Frontal cortex (tissue), 4 donors: ENCODE results near the gene LBX1. TPM values are rescaled to one million over a fixed set of nuclear protein-coding genes. Genes with fewer than 3 reads are reported as not detected.

Source experiments
- DNase-seq, 2 donors: peaks; one replicate each; pipeline ENCODE4 v3.0.0; 2012; ENCODE audit warnings: low spot score in 2 of 2
- FAIRE-seq: peaks from 2 replicates; lab custom pipeline; 2012; peaks lifted over from hg19 to GRCh38; lab: Jason Lieb, UNC
- total RNA-seq: library from RNA; depleted of rRNA; stranded (reverse); fragments of >200 nt; gene quantifications from one replicate; pipeline ENCODE4 v1.2.3, GENCODE V29; 2014
- donor health status: control.
- donor health status: control.
- donor health status: control.

Gene LBX1
- total RNA-seq, 1 donor from 2014 or later: not detected

- DNase-seq (no peak), FAIRE-seq (no peak)
Observed at GRCh38 chr10:101246639-101247038, 17.4 kb upstream of the LBX1 start.

- no peak for FAIRE-seq
- DNase-seq: no peak
Observed at GRCh38 chr10:101244321-101245050, 15.2 kb upstream of the LBX1 start.

GRCh38 chr10:101241840-101242707, 12.8 kb upstream of the LBX1 start:
- DNase-seq (peak in 1 of 2 donors; percentile 16), FAIRE-seq (no peak)

- DNase-seq: no peak
- FAIRE-seq: no peak
Observed at GRCh38 chr10:101238732-101239105, 9.5 kb upstream of the LBX1 start.

GRCh38 chr10:101237982-101238731, 8.9 kb upstream of the LBX1 start:
- FAIRE-seq: no peak
- DNase-seq: peak in 1 of 2 donors; percentile 31

- FAIRE-seq (no peak), DNase-seq (peak in 1 of 2 donors; percentile 32)
Observed at GRCh38 chr10:101237081-101237981, 8.1 kb upstream of the LBX1 start.

DNA sequence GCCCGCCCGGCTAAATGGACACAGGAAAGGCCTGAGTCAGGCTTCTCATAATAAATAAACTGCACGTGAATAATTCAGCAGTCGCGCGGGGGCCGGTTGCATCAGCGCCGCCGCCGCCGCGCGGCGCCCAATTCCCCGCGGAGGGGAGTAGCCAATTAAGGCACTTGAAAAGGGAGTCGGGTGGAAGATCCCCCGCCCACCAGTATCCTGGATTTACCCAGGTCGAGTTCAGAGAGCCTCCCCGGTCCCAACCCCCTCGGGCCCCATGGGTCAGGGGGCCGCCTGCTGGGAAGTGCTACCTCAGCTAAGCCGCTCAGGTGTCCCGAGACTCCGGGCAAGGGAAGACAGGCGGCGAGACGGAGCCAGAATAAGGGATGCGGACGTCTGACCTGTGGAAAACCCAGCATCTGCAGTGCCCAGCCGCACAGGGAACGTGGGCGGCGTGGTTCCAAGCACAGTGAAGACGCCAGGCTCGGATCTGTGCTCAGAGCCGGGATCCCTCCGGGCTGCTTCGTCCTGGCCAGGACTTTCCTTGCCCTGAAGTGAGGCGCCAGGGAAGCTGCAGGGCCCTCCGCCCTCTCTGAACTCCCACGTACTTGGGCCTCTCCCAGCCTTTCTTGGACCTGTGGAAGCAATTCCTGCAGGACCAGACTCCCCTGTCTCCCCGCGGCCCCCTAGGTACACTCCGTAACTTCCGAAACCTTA, 7.3 kb upstream of the LBX1 start:
- DNase-seq (peak in 1 of 2 donors; percentile 30), FAIRE-seq (no peak)

- FAIRE-seq (no peak), DNase-seq (no peak)
Observed at GRCh38 chr10:101235766-101236165, 6.5 kb upstream of the LBX1 start.

GRCh38 chr10:101234333-101234732, 5.1 kb upstream of the LBX1 start:
- DNase-seq (peak in 1 of 2 donors; percentile 32), FAIRE-seq (no peak)

DNA sequence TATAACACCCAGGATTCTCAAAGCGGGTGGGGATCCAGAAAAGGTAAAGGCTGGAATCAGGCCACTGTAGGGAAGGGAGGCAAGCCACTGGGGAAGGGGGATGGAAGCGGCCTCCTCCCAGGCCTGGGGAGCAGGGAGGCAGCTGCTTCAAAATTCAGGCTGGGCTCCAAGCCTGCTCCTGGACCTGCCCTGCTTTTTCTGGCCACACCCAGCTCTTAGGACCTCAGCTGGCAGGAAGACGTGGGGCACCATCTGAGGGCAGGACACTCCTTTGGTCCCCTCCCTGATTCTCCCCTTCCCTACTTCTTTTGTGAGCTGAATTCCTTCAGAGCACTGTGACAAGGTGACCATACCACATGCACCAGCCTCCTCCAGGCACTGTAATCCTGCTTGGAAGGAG, 4.6 kb upstream of the LBX1 start:
- DNase-seq: no peak
- FAIRE-seq: no peak

DNA sequence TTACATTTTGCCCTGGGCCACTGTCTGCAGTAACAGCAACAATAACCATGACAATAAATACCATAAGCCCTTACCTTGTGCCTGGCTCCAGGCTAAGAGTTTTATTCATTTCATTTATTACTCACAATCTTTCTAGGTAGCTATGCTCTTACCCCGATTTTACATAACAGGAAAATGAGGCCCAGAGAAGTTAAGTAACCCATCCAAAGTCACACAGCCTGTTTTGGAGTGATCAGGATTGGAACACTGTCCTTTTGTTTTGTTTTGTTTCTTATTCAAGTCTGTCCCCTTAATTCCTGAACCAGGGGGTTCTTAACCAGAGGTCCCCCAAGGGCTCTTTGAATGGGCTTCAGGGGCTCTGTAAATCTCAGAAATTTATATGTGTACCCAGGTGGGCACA, 4.2 kb upstream of the LBX1 start:
- DNase-seq: no peak
- FAIRE-seq: no peak

DNA sequence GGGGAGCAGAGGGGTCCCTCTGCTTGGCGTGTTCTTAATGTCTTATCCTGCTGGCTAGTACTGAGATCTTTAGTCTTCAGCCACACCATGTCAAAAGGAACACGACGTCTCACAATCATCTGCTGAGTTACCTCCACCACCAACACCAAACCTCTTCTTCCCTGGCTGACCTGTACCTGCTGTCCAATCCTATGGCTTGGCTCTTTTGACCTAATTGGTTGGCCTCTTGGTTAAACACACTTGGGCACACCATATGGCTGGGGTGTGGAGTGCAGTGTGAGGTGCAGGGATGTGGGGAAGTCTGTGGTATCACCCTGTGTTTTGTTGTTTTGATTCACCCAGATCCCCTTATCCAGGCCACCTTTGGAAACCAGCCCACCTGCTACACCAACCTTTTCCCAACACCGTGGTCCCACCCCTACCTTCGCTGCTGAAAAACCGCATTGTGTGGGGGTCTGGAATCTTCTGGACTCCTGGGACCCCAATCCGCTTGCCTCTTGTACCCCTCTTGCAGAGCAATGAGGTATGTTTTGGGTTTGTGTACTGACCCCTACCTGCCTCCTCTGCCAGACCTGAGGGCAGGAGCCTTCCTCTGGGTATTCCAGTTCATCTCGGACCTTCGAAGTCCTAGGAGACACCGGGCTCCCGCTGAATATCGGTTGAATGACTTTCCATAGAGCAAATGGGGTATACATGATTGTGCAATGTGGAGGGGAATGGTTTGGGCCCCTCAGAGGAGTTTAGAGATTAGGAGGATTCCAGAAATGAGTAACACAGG, 2.8 kb upstream of the LBX1 start:
- FAIRE-seq: no peak
- DNase-seq: peak in 1 of 2 donors; percentile 22

DNA sequence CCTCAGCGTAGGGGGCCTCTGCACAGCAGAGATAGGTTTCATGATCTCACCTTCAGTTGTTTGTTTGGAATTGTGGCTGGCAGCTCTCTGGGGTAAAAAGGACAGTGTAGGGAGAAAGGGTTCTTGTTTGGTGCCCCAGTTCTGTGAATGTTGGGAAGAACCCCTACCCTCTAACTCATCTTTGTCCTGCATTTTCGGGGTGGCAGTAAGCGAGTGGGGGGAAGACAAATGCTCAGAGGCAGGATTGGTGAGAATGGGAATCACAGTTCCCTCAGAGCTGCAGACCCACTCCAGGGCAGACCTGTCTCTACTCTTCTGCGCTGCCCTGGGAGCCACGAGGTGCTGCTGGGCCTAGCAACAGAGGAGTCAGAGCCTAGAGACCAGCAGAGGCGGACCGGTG, 1.8 kb upstream of the LBX1 start:
- no peak for FAIRE-seq
- DNase-seq: peak in 1 of 2 donors; percentile 33

DNA sequence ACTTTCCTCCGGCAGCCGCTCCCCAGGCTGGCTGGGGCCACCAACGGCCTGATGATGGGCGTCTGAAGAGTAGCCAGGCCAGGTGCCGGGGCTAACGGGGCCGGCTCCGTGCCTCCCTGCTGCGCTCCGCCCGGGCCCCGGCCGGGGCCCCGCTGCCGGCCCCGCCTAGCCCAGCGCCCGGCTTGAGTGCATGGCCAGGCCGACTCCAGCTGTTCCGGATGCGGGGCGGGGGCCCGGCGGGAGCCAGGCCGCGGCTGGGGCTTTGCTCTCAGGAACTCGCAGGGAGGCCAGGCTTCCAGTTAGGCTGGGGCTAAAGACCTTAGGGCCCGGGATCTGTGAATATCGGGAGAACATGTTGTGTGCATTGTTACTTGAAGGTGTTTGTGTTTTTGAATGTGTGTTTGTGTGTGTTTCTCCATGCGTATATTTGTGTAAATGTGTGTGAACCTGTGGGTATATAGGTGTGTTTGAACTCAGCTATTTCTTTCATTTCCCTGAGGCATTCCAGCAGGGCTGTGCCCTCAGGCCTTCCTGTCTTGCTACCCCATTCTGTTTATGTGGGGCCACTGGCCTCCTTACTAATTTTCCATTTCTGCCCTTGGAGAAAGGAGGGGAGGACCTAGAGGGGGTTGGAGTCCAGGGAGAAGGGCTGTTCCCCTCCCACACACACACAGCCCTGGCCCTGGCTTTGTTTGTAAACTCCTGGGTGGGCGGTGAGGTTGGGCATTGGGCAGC, 1.1 kb upstream of the LBX1 start:
- DNase-seq: peak in 1 of 2 donors; percentile 37
- FAIRE-seq: no peak

DNA sequence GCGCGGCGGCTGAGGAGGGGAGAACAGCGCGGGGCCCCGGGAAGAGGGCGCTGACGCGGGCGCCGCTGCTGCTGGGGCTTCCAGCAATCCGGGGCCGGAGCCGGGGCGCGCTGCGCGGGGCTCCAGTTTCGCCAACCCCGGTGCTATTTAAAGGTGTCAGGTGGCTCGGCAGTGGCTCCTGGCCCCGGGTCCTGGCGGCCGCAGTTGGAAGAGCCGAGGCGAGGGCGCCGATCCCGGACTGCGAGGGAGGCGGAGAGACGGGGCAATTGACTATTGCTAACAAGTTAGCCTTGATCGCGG, 347 bp downstream of the LBX1 start:
- DNase-seq (peak in 1 of 2 donors; percentile 37), FAIRE-seq (no peak)

DNA sequence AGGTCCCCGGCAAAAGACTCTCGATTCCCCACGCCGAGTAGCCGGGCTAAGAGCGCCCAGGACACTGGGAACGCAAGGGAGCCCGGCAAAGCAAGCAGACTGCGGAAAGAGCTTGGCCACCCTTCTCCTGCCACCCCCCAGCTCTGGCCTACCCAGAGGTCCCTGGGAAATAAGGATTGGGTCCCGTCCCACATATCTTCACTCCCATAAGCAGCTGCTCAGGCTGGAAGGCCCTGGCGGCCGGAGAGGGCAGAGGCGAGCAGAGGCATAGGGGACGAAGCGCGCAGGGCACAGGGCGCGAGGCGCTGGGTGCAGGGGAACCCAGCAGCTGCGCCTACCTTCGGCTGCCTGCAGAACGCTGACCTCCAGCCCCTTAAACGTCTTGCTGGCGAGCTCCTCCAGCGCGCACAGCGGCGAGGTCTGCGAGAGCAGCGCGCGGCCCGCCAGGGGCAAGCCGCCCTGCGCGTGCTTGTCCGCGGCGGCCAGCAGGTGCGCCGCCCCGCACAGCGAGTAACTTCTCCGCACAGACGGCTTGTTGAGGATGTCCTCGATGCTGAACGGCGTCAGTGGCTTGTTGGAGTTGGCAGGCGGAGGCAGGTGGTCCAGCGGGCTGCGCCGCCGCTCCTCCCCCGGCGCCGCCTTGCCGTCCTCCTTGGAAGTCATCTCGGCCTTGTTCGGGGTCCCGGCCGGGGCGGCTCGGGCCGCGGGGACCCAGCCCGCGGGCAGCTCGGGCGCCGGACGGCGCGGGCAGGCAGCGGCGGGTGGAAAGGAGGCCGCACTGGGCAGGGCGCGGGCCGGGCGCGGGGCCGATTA, 904 bp downstream of the LBX1 start:
- FAIRE-seq (no peak), DNase-seq (peak in 1 of 2 donors; percentile 39)
